Peyer's patch (tissue), 4 donors: ENCODE results near the gene LAGE3.

Experiments
- POLR2A ChIP-seq, 2 donors: fragments of 450-650 bp; IDR thresholded peaks; one replicate each; pipeline ENCODE4 v1.5.1; 2017; ENCODE audit warnings: antibody characterized with exemption in 2 of 2, mild to moderate bottlenecking in 2 of 2, moderate library complexity in 2 of 2
- TF ChIP-seq, protein P1 (sequence below), 6 experiments: fragments of 450-650 bp in 4 of 6; fragments of 200-600 bp in 2 of 6; sonication (generic) in 1 of 6; IDR thresholded peaks; one replicate each; pipeline ENCODE4 v1.5.1; 2017 to 2019; ENCODE audit warnings: antibody characterized with exemption in 6 of 6, mild to moderate bottlenecking in 3 of 6, moderate library complexity in 1 of 6

DNA sequence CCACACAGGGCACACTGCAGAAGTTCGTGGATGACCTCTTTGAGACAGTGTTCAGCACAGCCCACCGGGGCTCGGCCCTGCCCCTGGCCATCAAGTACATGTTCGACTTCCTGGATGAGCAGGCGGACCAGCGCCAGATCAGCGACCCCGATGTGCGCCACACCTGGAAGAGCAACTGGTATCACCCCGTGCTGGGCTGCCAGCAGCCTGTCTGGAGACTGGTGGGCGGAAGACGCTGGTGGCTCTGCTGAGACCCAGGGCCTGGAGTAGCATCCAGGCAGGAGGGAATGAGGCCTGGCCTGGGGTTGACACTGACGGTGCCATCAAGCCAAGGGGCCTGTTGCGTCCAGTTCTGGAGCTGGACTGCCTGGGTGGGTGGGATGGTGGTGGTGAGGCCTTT, 8.6 kb downstream of the LAGE3 start:
- no peak for TF ChIP-seq POLR2A (IDR thresholded peaks at IDR 0.05)
- TF ChIP-seq, protein P1, sequence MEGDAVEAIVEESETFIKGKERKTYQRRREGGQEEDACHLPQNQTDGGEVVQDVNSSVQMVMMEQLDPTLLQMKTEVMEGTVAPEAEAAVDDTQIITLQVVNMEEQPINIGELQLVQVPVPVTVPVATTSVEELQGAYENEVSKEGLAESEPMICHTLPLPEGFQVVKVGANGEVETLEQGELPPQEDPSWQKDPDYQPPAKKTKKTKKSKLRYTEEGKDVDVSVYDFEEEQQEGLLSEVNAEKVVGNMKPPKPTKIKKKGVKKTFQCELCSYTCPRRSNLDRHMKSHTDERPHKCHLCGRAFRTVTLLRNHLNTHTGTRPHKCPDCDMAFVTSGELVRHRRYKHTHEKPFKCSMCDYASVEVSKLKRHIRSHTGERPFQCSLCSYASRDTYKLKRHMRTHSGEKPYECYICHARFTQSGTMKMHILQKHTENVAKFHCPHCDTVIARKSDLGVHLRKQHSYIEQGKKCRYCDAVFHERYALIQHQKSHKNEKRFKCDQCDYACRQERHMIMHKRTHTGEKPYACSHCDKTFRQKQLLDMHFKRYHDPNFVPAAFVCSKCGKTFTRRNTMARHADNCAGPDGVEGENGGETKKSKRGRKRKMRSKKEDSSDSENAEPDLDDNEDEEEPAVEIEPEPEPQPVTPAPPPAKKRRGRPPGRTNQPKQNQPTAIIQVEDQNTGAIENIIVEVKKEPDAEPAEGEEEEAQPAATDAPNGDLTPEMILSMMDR (IDR thresholded peaks at IDR 0.05): no peak
